ENCODE measurements around the gene CGNL1.

The CGNL1 gene

DNA sequence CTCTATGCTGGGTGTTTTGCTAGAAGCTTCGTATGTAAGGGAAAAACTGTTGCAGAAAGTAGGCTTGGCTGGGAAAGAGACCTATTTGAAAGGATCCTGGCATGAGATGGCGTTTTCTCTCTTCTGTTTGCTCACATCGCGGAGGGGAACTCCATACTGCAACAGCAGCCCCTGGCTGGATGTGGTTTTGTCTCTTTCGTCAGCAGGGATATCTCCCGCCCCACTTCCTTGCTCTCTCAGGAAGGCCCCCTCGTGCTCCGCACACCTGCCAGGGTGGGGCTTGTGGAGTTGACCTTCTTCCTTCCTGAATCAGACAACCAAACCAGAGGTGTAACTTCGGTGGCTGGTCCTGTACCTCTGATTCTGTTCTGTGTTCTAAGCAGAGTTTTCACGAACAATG lies 189.0 kb downstream of the CGNL1 start:
- no peak for DNase-seq

DNA sequence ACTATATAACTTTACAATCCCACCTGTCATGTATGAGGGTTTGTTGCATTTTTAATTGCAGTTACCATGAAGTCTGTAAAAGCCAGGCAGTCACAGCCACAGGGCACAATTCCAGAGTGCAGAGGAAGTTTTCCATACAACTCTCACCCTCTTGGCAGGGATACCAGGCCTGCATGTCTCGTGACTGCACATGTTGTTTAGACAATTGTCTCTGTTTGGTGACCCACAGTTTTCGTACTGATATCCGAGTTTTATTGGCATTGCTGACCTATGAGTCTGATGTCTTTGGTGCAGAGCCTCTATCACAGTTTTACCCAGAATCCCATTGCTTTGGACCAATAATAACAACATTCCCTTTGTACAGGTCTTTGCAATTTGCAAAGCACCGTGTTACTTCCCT lies 190.5 kb downstream of the CGNL1 start:
- DNase-seq, result no peak

DNA sequence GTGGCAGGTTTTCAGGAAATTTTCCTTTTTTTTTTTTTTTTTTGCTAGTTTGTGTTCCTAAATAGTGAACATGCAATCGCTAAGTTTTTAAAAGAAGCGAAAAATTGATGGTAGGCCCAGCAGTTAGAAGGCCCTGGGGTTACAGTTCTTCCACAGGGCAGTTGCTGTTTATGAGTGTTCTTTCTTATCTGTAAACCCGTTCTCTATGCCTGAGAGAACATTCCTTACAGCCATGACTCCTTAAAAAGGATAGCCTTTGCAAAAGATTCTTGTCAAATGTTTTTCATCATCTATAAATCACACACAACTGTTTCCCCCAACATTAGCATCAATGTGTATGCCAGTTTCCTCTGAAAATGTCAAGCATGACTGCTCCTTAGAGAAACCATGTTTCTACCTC lies 191.6 kb downstream of the CGNL1 start:
- no peak for DNase-seq

DNA sequence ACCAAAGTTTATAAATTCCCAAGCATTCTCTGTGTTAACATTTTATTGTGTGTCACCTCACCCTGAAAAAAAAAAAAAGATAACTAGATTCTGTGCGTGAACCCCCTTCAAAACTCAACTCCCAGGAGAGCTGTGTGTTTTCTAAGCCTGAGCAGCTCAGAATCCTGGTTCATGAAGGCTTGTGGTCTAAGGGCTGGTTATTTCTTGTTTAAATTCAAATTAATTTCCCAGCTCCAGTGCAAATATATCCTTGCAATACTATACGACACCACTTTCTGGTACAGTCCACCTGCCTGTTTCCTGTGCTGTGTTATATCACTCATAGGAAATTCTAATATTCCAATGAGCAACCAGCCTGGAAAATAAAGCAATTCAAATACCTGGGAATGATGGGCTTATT lies 192.0 kb downstream of the CGNL1 start:
- DNase-seq, result no peak

DNA sequence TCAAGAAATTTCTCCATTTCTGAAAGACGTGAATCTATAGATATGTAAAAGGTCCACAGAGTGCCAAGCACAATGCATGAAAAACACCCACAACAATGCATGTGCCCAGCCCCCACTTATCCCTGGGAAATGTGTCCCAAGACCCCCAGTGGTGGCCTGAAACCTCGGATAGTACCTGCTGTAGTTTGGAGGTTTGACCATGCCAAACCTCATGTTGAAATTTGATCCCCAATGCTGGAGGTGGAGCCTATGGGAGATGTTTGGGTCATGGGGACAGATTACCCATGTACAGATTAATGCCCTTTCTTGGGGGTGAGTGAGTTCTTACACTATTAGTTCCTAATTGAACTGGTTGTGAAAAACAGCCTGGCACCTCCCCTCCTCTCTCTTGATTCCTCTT lies 194.0 kb downstream of the CGNL1 start:
- DNase-seq, result no peak

DNA sequence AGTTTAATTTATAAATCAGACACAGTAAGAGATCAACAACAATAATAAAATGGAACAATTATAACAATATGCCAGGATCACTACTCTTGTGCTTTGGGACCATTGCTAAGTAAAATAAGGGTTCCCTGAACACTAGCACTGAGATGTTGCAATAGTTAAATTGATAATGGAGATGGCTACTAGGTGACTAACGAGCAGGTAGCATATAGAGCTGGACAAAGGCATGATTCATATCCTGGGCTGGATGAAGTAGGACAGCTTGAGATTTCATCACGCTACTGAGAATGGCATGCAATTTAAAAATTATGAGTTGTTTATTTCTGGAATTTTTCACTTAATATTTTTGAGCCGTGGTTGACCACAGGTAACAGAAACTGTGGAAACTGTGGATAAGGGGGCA lies 194.7 kb downstream of the CGNL1 start:
- DNase-seq, result no peak

DNA sequence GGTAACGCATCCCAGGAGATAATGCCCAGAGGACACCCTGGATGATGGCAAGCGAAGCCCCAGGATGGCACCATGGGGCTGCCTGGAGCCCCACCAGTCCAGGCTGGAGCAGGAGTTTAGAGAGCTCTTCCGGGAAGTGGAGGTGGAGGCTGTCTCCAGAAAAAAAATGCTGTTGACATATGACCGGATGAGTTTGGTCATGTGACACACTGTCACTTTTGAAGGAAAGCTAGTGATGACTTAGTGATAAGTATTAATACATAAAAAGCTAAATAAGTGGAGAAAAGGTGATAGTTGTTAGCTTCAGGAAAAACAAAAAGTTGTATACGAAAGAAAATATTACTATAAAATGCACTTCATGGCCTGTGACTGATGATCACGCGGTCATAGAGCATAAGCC lies 195.4 kb downstream of the CGNL1 start:
- no peak for DNase-seq

DNA sequence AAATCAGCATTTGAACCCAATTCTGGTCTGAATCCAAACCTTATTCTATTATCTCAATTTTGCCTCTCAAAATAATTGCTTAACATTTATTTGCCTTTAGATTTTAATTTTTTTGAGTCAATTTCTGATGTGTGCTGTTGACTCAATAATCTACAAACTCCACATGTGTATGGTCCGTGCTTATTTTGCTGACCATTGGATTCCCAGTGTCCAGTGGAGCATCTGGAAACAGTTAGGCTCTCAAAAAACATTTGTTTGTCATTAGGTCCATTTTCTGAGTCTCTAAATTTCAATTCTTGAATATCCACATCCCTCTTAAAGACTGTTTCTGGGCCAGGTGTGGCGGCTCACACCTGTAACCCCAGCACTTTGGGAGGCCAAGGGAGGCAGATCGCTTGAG lies 196.2 kb downstream of the CGNL1 start:
- DNase-seq, result no peak

DNA sequence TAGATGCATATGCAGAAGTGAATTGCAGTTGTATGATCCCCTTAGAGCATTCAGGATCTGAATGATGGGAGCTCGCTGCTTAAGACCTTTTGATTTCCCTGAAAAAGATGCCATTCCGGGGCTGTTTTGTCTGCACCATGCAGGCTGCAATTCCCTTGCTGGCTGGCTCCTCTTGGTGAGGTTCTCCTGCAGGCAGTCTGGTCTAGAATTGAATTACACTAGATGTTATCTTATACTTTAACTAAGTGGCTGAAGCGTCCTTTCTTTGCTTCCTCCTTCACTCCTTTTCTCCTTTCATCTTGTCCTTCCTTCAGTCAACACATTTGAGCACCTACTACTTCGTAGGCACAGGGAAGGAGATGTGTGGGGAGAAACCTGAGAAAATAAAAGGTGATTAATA lies 196.8 kb downstream of the CGNL1 start:
- no peak for DNase-seq

DNA sequence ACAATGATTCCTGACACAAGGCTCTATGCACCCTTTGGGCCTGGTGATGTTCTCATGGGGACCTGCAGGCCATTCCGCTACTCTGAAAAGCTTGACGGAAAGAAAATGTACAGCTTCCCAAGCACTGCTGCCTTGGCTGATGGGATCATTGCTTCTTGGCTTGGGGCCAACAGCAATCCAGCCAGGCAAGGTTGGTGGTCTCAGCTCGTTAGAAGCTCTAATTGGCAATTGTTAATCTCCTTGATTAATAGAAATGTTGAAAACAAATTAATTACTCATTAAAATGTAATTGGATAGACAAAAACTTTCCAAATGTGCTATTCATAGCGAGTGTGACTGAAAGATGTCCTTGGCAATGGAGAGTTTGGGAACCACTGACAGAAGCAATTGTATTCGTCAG lies 199.1 kb downstream of the CGNL1 start:
- no peak for DNase-seq

DNA sequence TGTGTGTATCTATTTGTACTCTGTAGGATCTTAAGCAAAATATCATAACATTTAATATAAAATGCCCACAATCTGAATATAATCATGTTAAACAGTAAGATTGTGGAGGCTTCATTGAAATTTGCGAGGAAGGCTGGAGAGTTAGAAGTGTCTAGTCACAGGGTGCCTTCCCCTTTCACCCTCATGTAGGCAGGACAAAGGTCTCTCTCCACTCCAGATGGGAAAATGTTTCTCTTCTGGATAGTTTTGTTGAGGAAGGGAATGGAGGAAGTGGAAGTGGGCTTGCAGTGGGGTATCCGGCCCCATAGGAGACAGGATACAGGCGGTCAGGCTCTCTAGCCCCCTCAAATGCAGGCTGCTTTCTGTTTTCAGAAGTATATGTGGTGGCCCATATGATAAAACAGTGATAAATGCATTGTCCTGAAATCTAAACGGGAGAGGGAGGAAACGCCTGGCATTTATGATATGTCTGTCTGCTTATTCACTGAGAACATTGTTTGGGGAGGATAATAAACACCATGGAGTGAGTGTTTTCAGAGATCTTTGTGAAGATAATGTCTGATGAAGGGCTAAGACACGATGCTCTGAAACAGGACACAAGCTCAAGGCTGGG lies 202.1 kb downstream of the CGNL1 start:
- DNase-seq, result no peak

DNA sequence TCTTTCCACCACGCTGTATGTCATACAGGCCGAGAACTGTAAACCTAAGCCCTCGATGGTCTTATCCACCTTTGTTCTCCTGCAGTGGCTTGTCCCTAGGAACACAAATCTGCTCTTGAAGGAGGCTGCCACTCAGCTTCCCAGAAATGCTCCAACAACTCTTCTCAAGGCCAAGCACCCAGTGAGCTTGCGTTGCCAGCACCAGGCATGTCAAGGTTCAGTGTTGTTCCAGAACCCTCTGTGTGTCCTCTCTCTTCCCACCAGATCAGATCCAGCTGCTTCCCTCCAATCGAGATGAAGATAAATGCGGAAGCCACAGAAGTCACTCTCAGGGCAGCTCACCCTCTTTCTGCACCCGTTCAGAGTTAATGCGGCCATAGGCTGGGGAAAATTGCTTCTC lies 204.1 kb downstream of the CGNL1 start:
- no peak for DNase-seq

DNA sequence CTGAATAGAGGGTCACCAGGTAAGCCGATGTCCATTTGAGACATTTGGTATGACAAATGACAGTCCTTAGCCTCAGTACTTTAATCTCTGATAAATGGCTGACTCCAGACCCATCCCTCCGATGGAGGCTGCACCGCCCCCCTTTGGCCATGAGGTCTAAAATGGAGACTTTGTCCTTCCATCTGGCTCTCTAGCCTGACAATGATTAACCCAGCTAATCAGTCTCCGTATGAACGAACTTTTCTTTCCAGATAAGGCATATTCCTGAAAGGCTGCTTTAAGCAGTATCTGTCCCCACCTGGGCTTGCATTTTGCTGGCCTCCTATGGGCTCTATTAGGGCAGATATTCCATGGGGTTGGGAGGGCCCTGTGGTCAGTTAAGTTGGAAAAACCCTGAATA lies 204.6 kb downstream of the CGNL1 start:
- DNase-seq, result no peak

DNA sequence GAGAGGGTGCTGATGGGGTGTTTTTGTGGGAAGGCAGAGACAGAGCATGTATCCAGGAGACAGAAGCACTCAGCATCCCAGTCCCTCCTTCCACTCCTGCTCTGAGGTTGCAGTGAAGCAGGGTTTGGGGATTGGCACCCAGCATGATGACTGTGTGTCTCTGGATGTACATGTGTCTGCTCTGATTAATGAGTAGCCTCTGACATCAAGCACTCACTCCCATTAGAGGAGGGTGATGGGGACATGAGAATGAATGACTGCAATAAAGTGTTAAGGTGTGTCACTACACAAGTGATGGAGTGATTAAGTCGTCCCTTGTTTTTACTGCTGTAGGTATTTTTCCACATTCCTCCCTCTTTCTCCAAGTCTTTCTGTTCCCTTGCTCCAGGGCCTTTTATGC lies 205.8 kb downstream of the CGNL1 start:
- no peak for DNase-seq

DNA sequence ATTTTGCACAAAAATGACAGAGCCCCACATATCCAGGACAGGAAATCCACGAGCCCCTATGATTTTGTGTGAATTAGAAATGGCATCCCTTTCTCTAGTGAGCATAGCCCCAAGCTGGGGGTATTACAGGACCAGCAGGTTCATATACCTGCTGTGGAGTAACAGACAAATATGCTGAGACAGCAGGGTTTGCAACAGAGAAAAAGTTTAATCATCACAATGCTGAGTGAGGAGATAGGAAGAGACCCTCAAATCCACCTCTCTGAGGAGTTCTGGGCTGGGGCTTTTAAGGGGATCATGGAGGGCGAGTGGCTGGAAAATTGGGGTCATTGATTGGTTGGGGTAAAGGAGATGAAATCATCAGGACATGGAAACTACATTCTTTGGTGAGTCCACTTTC lies 207.0 kb downstream of the CGNL1 start:
- DNase-seq, result no peak

DNA sequence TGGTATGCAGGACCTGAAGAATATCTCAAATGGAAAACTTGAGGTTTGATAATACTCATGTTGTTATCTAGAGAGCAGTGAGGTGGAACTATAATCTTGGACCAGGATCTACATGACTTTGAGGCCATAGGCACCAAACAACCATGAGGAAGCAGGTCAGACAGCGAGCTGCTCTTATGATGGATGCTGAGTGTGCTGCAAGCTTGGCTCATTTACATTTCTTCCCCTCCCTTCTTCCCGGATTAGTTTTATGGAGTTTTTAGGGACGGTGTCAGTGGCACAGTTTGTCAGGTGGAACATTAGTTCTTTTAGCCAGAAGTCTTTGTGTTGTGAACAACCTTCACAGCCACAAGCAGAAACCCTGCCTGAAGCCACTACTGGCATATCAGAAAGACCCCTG lies 207.4 kb downstream of the CGNL1 start:
- DNase-seq, result no peak

DNA sequence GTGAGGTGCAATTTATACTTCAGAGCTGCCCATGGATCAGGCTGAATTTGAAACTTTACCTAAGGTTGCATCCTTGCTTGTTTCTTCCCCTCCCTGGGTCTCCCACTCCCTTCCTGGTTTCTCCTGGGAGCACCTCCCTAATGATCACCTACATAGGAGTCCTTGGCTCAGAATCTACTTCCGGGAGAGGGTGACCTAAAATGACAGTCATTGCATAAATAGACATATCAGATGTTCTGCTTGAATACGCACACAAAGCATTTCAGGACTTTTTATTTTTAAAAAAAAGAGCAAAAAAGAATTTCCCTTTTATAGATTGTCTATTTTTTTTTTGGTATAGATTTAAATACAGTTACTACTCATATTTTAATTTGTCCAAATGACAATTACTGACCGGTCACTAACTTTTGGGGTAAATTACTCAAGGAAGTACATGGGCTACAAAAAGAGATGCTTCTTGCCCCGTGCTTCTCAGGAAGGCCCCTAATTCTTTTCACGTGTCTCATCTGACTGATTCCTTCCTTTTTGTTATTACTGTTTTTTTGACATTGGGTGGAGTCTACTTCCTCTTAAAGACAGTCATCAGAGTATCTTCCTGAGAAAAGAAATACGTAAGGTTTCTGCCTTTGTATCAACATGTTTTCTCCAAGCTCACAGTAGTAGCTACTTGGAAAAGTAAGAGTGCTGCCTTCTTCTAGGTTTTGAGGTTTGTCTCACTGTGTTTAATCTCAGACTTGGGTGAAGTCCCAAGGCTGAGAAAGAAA lies 210.5 kb downstream of the CGNL1 start:
- no peak for DNase-seq

DNA sequence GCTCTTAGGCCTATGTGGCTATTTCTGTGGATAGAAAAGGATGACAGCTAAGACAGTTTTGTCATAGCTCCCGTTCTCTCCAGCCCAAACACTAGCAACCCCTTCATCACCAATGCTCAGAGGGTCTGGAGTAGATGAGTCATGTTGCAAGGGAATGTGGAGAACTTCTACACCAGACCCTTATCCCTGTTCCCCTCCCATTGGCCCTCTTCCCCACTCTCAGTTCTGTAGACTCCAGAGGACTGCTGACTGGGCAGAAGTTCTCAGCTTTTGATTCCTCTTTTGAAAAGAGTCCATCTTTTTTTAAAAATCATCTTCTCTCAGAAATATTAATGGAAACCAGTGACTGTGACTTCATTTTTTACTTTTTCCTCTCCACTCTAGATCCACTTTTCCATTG lies 213.0 kb downstream of the CGNL1 start:
- DNase-seq, result no peak

DNA sequence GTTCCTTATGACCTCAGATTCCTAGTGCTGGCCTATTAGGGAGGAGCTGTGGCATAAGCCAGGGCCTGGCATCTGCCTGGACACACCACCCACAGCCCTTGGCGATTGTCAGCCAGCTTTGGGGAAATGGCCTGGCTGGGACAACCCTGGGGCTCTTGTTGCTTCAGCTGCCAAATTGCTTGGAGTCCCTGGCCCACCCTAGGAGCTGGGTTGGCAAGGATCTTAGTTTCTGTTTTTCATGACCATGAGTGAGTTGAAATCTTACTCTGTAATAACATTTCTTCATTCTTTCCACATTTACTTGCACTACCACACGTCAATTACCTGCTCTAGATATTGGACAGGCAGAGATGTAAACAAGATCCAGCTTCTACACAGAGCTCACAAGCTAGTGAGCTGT lies 213.4 kb downstream of the CGNL1 start:
- DNase-seq, result peak in 4 of 58 donors; percentile 6 to 32 (median 12)

DNA sequence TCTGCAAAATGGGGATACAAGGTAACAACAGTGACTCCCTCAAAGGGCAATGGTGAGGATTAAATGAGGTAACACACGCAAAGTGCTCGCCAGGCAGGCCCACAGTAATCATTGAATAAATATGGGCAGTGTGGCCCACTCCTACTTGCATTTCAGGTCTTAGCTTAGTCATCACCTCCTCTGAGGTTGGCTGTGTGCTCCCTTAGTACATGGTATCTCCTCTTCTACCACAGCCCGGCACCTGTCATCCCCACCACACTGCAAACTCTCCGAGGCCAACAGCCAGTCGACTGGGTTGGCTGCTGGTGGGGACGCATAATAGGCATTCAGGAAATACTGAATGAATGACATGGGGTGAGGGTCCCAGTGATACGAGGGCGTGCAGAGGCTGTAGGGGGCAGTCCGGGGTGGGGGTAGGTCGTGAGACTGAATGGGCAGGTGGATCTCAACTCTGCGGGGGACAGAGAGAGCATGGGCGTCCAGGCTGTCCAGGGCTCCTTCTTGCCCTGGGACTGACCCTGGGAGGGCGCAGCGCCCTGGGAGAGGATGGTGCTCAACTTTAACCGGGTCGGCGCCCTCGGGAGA lies 215.0 kb downstream of the CGNL1 start:
- DNase-seq, result no peak

DNA sequence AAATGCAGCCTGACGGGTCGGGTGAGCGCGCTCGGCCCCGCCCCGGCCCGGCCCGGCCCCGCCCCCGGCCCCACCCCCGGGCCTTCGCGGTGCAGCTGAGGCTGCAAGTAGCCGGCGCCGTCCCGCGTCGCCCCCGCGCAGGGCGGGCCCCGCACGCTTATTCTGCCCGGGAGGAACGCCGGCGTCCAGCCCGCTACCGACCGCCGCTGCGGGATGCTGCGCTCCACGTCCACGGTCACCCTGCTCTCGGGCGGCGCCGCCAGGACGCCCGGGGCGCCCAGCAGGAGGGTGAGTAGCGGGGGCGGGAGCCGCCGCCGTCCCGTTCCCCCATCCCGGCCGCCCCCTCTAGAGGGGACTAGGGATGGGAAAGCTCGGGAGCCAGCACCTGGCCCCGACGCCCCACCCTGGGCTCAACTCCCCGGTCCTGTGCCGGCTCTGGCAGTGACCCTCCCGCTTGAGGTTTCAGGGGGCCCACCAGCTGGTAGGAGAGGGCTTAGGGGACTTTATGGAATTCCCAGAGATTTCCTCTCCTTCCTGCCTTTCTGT lies 215.6 kb downstream of the CGNL1 start, which contains the start of gene MYZAP:
MYZAP (plus strand) TSS at position 83 of the 546 bp plus-strand sequence; CDS start at position 214, 131 bp downstream.
- peak in 10 of 58 donors; percentile 1 to 32 (median 14) for DNase-seq

DNA sequence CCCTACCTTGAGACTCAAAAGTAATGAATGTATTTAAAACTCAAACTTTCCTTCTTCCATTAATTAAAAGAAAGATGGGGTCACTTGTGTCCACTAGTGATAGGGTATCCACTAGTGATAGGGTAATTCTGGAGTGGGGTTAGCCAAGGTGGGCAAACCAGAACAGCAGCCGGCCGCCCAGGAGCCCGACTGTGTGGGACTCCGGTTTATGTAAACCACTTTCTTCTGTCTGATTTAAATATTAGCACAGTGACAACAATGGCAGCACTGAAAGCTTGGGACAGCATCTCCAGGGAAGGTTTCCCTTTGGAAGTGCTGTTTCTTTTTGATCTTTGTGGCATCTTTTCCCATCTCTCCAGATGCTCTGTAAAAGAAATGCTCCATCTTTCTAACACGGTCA lies 216.1 kb downstream of the CGNL1 start:
- DNase-seq, result no peak
